ENCODE data around the gene NEAT1.

- TF ChIP-seq, protein P1, sequence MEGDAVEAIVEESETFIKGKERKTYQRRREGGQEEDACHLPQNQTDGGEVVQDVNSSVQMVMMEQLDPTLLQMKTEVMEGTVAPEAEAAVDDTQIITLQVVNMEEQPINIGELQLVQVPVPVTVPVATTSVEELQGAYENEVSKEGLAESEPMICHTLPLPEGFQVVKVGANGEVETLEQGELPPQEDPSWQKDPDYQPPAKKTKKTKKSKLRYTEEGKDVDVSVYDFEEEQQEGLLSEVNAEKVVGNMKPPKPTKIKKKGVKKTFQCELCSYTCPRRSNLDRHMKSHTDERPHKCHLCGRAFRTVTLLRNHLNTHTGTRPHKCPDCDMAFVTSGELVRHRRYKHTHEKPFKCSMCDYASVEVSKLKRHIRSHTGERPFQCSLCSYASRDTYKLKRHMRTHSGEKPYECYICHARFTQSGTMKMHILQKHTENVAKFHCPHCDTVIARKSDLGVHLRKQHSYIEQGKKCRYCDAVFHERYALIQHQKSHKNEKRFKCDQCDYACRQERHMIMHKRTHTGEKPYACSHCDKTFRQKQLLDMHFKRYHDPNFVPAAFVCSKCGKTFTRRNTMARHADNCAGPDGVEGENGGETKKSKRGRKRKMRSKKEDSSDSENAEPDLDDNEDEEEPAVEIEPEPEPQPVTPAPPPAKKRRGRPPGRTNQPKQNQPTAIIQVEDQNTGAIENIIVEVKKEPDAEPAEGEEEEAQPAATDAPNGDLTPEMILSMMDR (conservative IDR thresholded peaks at IDR 0.05 in 1 of 2, IDR thresholded peaks at IDR 0.05 in 1 of 2; ENCODE audit: extremely low read depth in 1 of 2, insufficient read depth in 1 of 2, low read depth in 1 of 2, low read length in 2 of 2), result no peak
- TF ChIP-seq EZH2 (IDR thresholded peaks at IDR 0.05; ENCODE audit: borderline replicate concordance, low read length), result no peak
Observed at GRCh38 chr11:65442842-65443331, 20.3 kb downstream of the NEAT1 start.
